HG03521 (cell line): ENCODE results near the gene SRR.
"Not testable (repeated sequence)": the region's sequence is repeated elsewhere in the genome, so short reads cannot be mapped to it uniquely, and the experiment has no call there.

Experiments
- ATAC-seq: cut with Tn5 transposase; IDR thresholded peaks from one replicate; pipeline ENCODE4 v1.9.1; 2021; ENCODE audit warnings: mild to moderate bottlenecking, moderate library complexity; ENCODE audit not compliant: unreplicated experiment

The SRR gene, protein sequence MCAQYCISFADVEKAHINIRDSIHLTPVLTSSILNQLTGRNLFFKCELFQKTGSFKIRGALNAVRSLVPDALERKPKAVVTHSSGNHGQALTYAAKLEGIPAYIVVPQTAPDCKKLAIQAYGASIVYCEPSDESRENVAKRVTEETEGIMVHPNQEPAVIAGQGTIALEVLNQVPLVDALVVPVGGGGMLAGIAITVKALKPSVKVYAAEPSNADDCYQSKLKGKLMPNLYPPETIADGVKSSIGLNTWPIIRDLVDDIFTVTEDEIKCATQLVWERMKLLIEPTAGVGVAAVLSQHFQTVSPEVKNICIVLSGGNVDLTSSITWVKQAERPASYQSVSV

GRCh38 chr17:2303204-2304188 is at the start of gene SRR, which contains the start of gene SMG6:
Gene SRR (plus strand): TSS chr17:2303950. CDS start chr17:2315561, 11,611 bp downstream.
Gene SMG6 (minus strand): TSS chr17:2303785. CDS start chr17:2303720, 65 bp downstream.
- ATAC-seq = peak; percentile 74

- ATAC-seq = not testable (repeated sequence)
Observed at GRCh38 chr17:2258830-2259229, 44.9 kb upstream of the SRR start.

GRCh38 chr17:2259769-2260536 is 43.8 kb upstream of the SRR start:
- peak; percentile 73 for ATAC-seq

- no peak for ATAC-seq
Observed at GRCh38 chr17:2262135-2262587, 41.6 kb upstream of the SRR start.

- no peak for ATAC-seq
Observed at GRCh38 chr17:2263183-2264066, 40.3 kb upstream of the SRR start.

- no peak for ATAC-seq
Observed at GRCh38 chr17:2264067-2264860, 39.5 kb upstream of the SRR start.

DNA sequence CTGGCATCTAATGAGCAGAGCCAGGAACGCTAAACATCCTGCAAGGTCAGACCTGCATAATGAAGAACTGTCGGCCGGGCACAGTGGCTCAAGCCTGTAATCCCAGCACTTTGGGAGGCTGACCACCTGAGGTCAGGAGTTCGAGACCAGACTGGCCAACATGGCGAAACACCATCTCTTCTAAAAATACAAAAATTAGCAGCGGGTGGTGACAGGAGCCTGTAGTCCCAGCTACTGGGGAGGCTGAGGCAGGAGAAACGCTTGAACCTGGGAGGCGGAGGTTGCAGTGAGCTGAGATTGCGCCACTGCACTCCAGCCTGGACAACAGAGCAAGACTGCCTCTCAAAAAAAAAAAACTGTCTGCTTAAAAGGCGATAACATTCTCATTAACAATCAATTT is 38.6 kb upstream of the SRR start:
- not testable (repeated sequence) for ATAC-seq

DNA sequence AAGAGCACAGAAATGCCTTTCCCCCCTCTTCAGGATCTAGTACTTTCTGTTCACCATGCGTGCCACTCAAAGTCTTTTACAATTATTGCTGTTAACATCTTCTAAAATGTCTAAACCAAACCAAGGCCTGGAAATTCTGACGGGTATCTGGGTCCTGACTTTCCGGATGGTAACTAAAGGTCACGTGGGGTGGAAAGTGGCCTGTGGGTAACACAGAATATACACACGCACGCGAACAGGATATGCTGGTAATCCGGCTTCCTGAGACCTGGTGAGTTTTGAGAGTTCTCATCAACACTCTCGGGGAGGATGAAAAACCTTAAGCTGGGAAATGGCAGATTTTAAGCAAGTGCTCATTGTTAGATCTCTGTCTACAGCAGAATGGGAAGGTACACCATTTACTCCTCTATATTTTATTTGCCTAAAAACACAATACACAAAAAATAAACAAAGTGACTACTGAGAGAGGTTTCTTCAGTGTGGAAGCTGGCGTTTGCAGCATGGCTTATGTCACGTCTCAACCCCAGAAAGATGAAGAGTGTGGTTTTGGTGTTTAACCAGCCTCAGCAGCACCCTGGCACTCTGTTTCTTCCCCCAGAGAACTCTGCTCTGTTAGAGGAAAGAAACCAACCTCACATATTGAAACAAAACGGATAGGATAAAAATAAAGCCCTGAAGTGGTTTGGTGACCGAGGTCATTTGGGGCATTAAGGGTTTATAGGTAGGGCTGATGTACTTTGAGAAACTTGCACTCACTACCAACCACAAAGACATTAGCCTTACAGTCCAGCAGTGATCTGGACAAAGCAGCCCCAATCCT is 37.5 kb upstream of the SRR start:
- peak; percentile 72 for ATAC-seq

DNA sequence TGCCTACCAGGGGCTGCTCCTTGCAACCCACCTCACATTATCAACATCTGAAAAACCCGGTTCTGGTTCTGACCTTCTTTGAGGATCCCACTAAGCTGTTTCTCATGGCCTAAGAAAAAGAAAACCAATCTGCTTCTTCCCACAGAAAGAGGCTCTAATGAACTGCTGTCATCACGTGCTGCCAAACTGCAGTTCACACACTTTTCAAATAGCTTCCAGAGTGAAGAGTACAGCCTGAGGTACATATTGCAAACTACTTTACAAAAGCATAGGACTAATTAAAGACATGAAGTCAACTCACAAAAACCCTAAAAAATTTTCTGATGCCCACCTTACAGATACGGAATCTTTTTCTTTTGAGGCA is 36.9 kb upstream of the SRR start:
- peak; percentile 11 for ATAC-seq

GRCh38 chr17:2267354-2267753 is 36.4 kb upstream of the SRR start:
- no peak for ATAC-seq

- ATAC-seq = no peak
Observed at GRCh38 chr17:2271985-2272702, 31.6 kb upstream of the SRR start.

DNA sequence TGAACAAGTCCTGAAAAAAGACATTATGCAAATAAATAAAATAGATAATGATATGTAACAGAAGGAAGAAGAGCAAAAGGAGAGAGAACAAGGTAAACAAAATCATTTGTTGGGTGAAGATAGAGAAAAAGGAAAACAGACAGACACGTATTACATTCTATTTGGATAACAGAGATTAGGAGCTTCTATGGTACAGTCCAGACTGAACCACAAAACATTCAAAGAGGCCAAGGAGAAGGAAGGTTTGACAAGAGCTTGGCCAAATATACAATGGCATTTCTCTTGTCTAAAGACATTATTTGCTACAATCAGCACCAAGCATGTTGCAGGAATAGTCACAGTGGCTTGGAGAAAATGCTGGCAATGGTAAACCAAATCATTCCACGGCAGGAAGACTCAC is 29.3 kb upstream of the SRR start:
- ATAC-seq = no peak

DNA sequence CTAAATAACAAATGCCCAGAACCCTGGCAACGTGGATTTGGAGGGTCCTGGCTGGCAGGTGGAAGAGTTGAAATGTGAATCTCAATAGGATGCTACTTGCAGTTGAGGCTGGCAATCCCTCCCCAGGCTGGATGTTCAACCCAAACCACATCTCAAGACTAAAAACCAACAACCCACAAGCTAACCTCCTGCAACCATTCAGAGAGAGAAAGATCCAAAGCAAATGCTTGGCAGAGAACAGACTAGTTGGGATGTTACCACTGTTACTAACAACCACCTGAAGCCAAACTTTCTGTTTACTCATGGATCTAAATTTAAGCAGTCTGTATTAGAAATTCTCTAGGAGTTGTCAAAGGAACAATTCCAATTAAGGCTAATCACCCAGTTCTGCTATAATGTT is 28.0 kb upstream of the SRR start:
- ATAC-seq = no peak

GRCh38 chr17:2277429-2278170 is 26.1 kb upstream of the SRR start:
- ATAC-seq = no peak

GRCh38 chr17:2279707-2280106 is 24.0 kb upstream of the SRR start:
- ATAC-seq = no peak

DNA sequence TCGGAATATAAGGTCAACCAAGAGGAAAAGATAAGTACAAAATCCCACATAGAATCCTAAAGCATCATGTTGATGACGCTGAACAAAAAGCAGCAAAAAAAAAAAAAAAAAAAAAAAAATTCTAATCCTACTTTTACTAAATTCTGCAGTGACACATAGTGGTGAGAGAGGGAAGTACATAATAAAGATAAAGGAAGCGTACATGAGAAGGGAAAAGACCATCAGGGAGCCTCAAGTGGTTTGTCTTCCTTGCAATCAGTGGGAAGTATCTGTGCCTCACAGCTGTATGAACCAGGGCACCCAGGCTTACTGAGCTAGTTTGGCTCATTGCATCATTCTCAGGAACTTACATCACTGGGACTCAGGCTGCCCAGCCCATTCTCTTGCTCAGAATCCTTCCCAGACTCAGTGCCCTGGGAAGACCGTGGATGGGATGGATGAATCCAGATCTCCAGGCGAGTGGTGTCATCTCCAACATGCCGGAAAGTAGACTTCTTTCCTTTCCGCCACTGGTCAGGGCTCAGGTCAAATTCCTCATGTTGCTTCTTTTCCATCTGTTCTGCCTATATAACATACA is 21.4 kb upstream of the SRR start:
- ATAC-seq = no peak

DNA sequence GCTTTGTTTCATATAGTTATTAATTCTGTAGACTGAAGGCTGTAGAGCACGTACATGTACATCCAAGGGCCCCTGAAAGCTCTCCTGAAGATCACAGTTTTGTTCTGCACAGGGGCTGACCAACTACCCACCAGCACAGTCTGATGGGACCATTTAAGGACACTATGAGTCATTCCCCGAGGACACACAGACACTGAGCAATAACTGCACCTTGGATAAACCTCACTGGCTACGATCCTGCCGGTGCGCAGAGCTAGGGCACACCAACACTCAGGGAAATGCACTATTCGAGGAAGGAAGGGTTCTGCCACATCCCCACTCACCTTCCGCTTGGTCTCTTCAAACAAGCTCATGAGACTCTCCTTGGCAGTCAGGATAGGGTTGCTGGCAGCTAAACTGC is 20.4 kb upstream of the SRR start:
- ATAC-seq = no peak
